K562 (cell line): Measurements from ENCODE around the gene RAE1. TPM values are rescaled to one million over a fixed set of nuclear protein-coding genes. Genes with fewer than 3 reads are reported as not detected.

ENCODE experiments used
- DEAF1 ChIP-seq: fragments of 450-650 bp; formaldehyde crosslinking; IDR thresholded peaks from 2 replicates; pipeline ENCODE4 v1.4.0; 2020; ENCODE audit warnings: mild to moderate bottlenecking, moderate library complexity
- ERF ChIP-seq: fragments of 450-650 bp; formaldehyde crosslinking; IDR thresholded peaks from 2 replicates; pipeline ENCODE4 v1.4.0; 2020; ENCODE audit warnings: mild to moderate bottlenecking, mixed read lengths
- ESRRA ChIP-seq: fragments of 450-650 bp; IDR thresholded peaks from 2 replicates; pipeline ENCODE4 v1.6.1; 2014; ENCODE audit warnings: low read depth, mild to moderate bottlenecking, moderate library complexity, borderline replicate concordance
- GABPA ChIP-seq: fragments of 200-800 bp; sonication (Bioruptor generic); conservative IDR thresholded peaks from 2 replicates; pipeline ENCODE4 v1.6.1; 2016; ENCODE audit warnings: low read depth, missing genetic modification characterization, missing compliant biosample characterization
- GABPB2 ChIP-seq: fragments of 250-450 bp; sonication (Bioruptor Pico); conservative IDR thresholded peaks from 2 replicates; pipeline ENCODE4 v1.5.1; 2021; ENCODE audit warnings: mild to moderate bottlenecking
- GMEB1 ChIP-seq: fragments of 250-450 bp; sonication (Bioruptor Pico); IDR thresholded peaks from 2 replicates; pipeline ENCODE4 v1.4.0; 2020; ENCODE audit warnings: mild to moderate bottlenecking
- HDAC8 ChIP-seq: fragments of 450-650 bp; IDR thresholded peaks from 2 replicates; pipeline ENCODE4 v1.6.1; 2016; ENCODE audit warnings: mild to moderate bottlenecking, missing genetic modification characterization, moderate library complexity, missing compliant biosample characterization
- L3MBTL2 ChIP-seq: fragments of 450-650 bp; IDR thresholded peaks from 2 replicates; pipeline ENCODE4 v1.6.1; 2016; ENCODE audit warnings: mild to moderate bottlenecking, moderate library complexity
- LEF1 ChIP-seq: fragments of 450-650 bp; IDR thresholded peaks from 2 replicates; pipeline ENCODE4 v1.6.1; 2016; ENCODE audit warnings: mild to moderate bottlenecking
- MEIS2 ChIP-seq: fragments of 450-650 bp; IDR thresholded peaks from 2 replicates; pipeline ENCODE4 v1.6.1; 2014; ENCODE audit warnings: mild to moderate bottlenecking; ENCODE audit not compliant: partially characterized antibody
- MTF1 ChIP-seq: fragments of 250-450 bp; sonication (Bioruptor Pico); IDR thresholded peaks from 2 replicates; pipeline ENCODE4 v1.9.0; 2021; ENCODE audit warnings: moderate library complexity, mild to moderate bottlenecking, inconsistent platforms, borderline replicate concordance
- PHTF2 ChIP-seq: fragments of 250-450 bp; sonication (Bioruptor Pico); IDR thresholded peaks from 2 replicates; pipeline ENCODE4 v1.5.0; 2021; ENCODE audit warnings: mild to moderate bottlenecking
- TBL1XR1 ChIP-seq, 2 experiments: IDR thresholded peaks; 2 replicates each; pipeline ENCODE4 v1.6.1; 2012; ENCODE audit warnings: improper control_type of control experiment in 2 of 2, low read length in 2 of 2, mild to moderate bottlenecking in 1 of 2
- TRIM24 ChIP-seq, 2 experiments: fragments of 450-650 bp; IDR thresholded peaks; 2 replicates each; pipeline ENCODE4 v1.6.1; 2016
- UBTF ChIP-seq, 2 experiments: IDR thresholded peaks; 2 replicates each; pipeline ENCODE4 v1.6.1; 2012; ENCODE audit warnings: improper control_type of control experiment in 2 of 2, low read depth in 2 of 2, low read length in 2 of 2, borderline replicate concordance in 1 of 2
- VEZF1 ChIP-seq: fragments of 200-800 bp; sonication (Bioruptor generic); IDR thresholded peaks from 2 replicates; pipeline ENCODE4 v1.6.1; 2017; ENCODE audit warnings: missing genetic modification characterization, missing compliant biosample characterization
- ZBTB5 ChIP-seq: fragments of 450-650 bp; IDR thresholded peaks from 2 replicates; pipeline ENCODE4 v1.6.1; 2017; ENCODE audit warnings: antibody characterized with exemption
- ZNF175 ChIP-seq: fragments of 200-800 bp; sonication (Bioruptor generic); IDR thresholded peaks from 2 replicates; pipeline ENCODE4 v1.6.1; 2016; ENCODE audit warnings: low read depth, mild to moderate bottlenecking, missing genetic modification characterization, missing compliant biosample characterization
- polyA plus RNA-seq, 8 experiments: library from polyadenylated mRNA; depleted of rRNA in 4 of 8; stranded (reverse) in 5 of 8; unstranded in 3 of 8; fragments of >200 nt; fragmentation: Nextera tagmentation in 2 of 8; fragmentation: Illumina TruSeq in 1 of 8; extraction: Ambion mirVana in 2 of 8; extraction: Trizol in 1 of 8; gene quantifications; 2 replicates each; pipeline versions ENCODE4 v1.2.1 to v1.2.3, GENCODE V29; 2011 to 2014; ENCODE audit warnings: inconsistent platforms in 1 of 8, missing spikeins in 1 of 8
- total RNA-seq, 7 experiments: library from RNA; depleted of rRNA in 6 of 7; stranded (reverse); fragments of >200 nt in 6 of 7; fragmentation: Illumina TruSeq in 2 of 7; extraction: Trizol in 2 of 7; gene quantifications; 2 replicates each; pipeline versions ENCODE4 v1.2.1 to v1.2.3, GENCODE V29; 2011 to 2021; ENCODE audit warnings: low replicate concordance in 1 of 7

The RAE1 gene
- total and polyA plus RNA-seq, 9 of the 15 experiments (the other 6 are each of a cell fraction or from before 2014, with no cell fraction given): 33.7 to 248 (median 77.7) TPM

GRCh38 chr20:57388953-57389694, 38.1 kb downstream of the RAE1 start (continued):
- TF ChIP-seq ZNF175 (CRISPR knock-in tag) (peak; percentile 30; the same call in 1 of the 2 replicates), LEF1 (no peak), ZBTB5 (no peak), VEZF1 (CRISPR knock-in tag) (peak; percentile 97), L3MBTL2 (peak; percentile 96), HDAC8 (tag) (no peak), MTF1 (CRISPR knock-in tag) (0 out of 2 replicates have a peak, but pooled peaks have one; percentile 10), GABPB2 (CRISPR knock-in tag) (no peak), TRIM24 (IDR thresholded peaks at IDR 0.05) (no peak), MEIS2 (peak; percentile 41), TBL1XR1 (IDR thresholded peaks at IDR 0.05; ENCODE audit: low read length in 2 of 2) (no peak), UBTF (IDR thresholded peaks at IDR 0.05; ENCODE audit: borderline replicate concordance in 1 of 2, low read depth in 2 of 2, low read length in 2 of 2) (peak; percentile 69 to 72; a peak in 2 of 4 replicates), ESRRA (peak; percentile 98), PHTF2 (CRISPR knock-in tag) (no peak), GMEB1 (CRISPR knock-in tag) (peak; percentile 68), GABPA (tag) (peak; percentile 60), DEAF1 (CRISPR knock-in tag) (0 out of 2 replicates have a peak, but pooled peaks have one; percentile 16), ERF (CRISPR knock-in tag) (peak; percentile 62; the same call in 1 of the 2 replicates)
